ENCODE results near the gene RFX8.

GRCh38 chr2:101383016-101383541, 91.8 kb downstream of the RFX8 start:
- TF ChIP-seq CTCF (conservative IDR thresholded peaks at IDR 0.05; ENCODE audit: low read length), result no peak
- no peak for TF ChIP-seq EZH2phosphoT487 (IDR thresholded peaks at IDR 0.05; ENCODE audit: borderline replicate concordance)
